GM12872 (cell line): ENCODE measurements around the gene KIF14.

Experiments used
- CTCF ChIP-seq: IDR thresholded peaks from 3 replicates; pipeline ENCODE4 v1.5.1; 2011; ENCODE audit warnings: low read depth, mild to moderate bottlenecking, low read length, moderate library complexity; ENCODE audit not compliant: insufficient read depth

Gene KIF14

GRCh38 chr1:200628223-200628881 lies 7.8 kb upstream of the KIF14 start:
- TF ChIP-seq CTCF, result no peak

- TF ChIP-seq CTCF, result no peak
Observed at GRCh38 chr1:200627575-200628222, 7.1 kb upstream of the KIF14 start.

- TF ChIP-seq CTCF, result no peak
Observed at GRCh38 chr1:200626853-200627534, 6.4 kb upstream of the KIF14 start.

GRCh38 chr1:200625381-200625824 lies 4.9 kb upstream of the KIF14 start:
- TF ChIP-seq CTCF, result no peak

- no peak for TF ChIP-seq CTCF
Observed at GRCh38 chr1:200624679-200625335, 4.3 kb upstream of the KIF14 start.

GRCh38 chr1:200619894-200620272 lies 668 bp downstream of the KIF14 start:
- TF ChIP-seq CTCF, result no peak

- no peak for TF ChIP-seq CTCF
Observed at GRCh38 chr1:200610846-200611245, 9.7 kb downstream of the KIF14 start.
